C4-2B (cell line): ENCODE data around the gene IFI44L.

Experiments
- ZFX ChIP-seq: fragments of 450-650 bp; IDR thresholded peaks from 2 replicates; pipeline ENCODE4 v1.6.1; 2017
- TF ChIP-seq, protein P1 (sequence below): fragments of 450-650 bp; conservative IDR thresholded peaks from 2 replicates; pipeline ENCODE4 v1.5.1; 2017; ENCODE audit warnings: mild to moderate bottlenecking

- TF ChIP-seq, protein P1, sequence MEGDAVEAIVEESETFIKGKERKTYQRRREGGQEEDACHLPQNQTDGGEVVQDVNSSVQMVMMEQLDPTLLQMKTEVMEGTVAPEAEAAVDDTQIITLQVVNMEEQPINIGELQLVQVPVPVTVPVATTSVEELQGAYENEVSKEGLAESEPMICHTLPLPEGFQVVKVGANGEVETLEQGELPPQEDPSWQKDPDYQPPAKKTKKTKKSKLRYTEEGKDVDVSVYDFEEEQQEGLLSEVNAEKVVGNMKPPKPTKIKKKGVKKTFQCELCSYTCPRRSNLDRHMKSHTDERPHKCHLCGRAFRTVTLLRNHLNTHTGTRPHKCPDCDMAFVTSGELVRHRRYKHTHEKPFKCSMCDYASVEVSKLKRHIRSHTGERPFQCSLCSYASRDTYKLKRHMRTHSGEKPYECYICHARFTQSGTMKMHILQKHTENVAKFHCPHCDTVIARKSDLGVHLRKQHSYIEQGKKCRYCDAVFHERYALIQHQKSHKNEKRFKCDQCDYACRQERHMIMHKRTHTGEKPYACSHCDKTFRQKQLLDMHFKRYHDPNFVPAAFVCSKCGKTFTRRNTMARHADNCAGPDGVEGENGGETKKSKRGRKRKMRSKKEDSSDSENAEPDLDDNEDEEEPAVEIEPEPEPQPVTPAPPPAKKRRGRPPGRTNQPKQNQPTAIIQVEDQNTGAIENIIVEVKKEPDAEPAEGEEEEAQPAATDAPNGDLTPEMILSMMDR, result no peak
- TF ChIP-seq ZFX, result no peak
Measured at GRCh38 chr1:78667939-78668338, 47.7 kb downstream of the IFI44L start.
